BJ (cell line): ENCODE results near the gene ABI2. TPM values are rescaled to one million over a fixed set of nuclear protein-coding genes. Genes with fewer than 3 reads are reported as not detected.

ENCODE experiments used
- CTCF ChIA-PET: fragments of 350-600 bp; formaldehyde crosslinking; extraction: SDS; loops from one replicate; lab custom pipeline; 2021; ENCODE audit warnings: antibody characterized with exemption, inconsistent platforms; lab: Yijun Ruan, JAX
- POLR2A ChIA-PET: fragments of 300-600 bp; sonication (Branson Sonifier 250); formaldehyde crosslinking; extraction: SDS; loops from one replicate; lab custom pipeline; 2021; ENCODE audit warnings: antibody characterized with exemption; lab: Charles Lee
- DNase-seq: peaks from one replicate; pipeline ENCODE4 v3.0.0-alpha.2; 2011; ENCODE audit warnings: low read depth
- H3K27me3 ChIP-seq: 2 replicates; pipeline ENCODE4 v1.6.0; 2011; ENCODE audit warnings: low read length; ENCODE audit not compliant: control insufficient read depth, insufficient read depth
- H3K36me3 ChIP-seq: 2 replicates; pipeline ENCODE4 v1.5.1; 2011; ENCODE audit warnings: low read length; ENCODE audit not compliant: control insufficient read depth, insufficient read depth
- H3K4me3 ChIP-seq: 2 replicates; pipeline ENCODE4 v1.5.1; 2011; ENCODE audit warnings: low read depth, mild to moderate bottlenecking, control low read depth, low read length
- polyA plus RNA-seq: library from polyadenylated mRNA; depleted of rRNA; stranded (reverse); fragments of >200 nt; gene quantifications from 2 replicates; pipeline ENCODE4 v1.2.3, GENCODE V29; 2011
- TF ChIP-seq, protein P1 (sequence below): IDR thresholded peaks from 2 replicates; pipeline ENCODE4 v1.5.1; 2011; ENCODE audit warnings: low read depth, mild to moderate bottlenecking, control low read depth, inconsistent platforms, low read length, moderate library complexity; ENCODE audit not compliant: insufficient read depth

ABI2 gene
- polyA plus RNA-seq, 1 experiment, result 56.2 TPM

DNA sequence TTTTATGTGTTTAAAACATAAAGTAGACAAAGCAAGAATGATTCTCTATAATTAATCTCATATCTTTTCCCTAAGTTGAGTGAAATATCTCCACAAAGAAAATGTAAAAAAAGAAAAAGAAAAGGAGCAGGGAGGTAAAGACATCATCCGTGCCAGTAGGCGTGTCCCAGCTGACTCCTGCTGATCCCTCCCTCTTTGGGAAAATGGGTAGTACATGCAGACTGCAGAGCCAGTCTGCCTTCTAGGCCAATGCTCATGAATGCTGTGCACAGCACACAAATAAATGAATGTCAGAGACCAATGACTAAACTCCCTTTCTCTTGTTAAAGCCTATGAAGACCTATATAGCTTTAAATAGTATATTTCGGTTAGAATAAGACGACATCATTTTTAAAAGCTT is 142.2 kb downstream of the ABI2 start:
- CTCF ChIA-PET, result no interaction called here
- POLR2A ChIA-PET, result no interaction called here
- H3K36me3 ChIP-seq, result peaks cover 1% of the 10 kb centered on the region; the same call in 1 of the 2 replicates
- DNase-seq, result no peak
- H3K4me3 ChIP-seq, result no peak overlapping the region
- H3K27me3 ChIP-seq, result no peaks in the 10 kb centered on the region
- TF ChIP-seq, protein P1, sequence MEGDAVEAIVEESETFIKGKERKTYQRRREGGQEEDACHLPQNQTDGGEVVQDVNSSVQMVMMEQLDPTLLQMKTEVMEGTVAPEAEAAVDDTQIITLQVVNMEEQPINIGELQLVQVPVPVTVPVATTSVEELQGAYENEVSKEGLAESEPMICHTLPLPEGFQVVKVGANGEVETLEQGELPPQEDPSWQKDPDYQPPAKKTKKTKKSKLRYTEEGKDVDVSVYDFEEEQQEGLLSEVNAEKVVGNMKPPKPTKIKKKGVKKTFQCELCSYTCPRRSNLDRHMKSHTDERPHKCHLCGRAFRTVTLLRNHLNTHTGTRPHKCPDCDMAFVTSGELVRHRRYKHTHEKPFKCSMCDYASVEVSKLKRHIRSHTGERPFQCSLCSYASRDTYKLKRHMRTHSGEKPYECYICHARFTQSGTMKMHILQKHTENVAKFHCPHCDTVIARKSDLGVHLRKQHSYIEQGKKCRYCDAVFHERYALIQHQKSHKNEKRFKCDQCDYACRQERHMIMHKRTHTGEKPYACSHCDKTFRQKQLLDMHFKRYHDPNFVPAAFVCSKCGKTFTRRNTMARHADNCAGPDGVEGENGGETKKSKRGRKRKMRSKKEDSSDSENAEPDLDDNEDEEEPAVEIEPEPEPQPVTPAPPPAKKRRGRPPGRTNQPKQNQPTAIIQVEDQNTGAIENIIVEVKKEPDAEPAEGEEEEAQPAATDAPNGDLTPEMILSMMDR, result no peak

DNA sequence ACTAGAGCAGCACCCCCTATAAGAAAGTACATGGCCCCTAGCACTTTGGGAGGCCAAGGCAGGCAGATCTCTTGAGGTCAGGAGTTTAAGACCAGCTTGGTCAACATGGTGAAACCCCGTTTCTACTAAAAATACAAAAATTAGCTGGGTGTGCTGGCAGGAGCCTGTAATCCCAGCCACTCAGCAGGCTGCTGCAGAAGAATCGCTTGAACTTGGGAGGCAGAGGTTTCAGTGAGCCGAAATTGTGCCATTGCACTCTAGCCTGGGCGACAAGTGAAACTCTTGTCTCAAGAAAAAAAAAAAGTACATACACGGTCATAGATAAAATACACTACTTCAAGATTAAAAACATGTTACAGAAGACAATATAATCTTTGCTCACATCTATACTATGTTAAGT is 143.1 kb downstream of the ABI2 start:
- TF ChIP-seq, protein P1, result no peak
- no peak overlapping the region for H3K4me3 ChIP-seq
- ChIA-PET CTCF (no interaction called here), POLR2A (no interaction called here)
- DNase-seq, result no peak
- peaks cover 1% of the 10 kb centered on the region; the same call in 1 of the 2 replicates for H3K36me3 ChIP-seq
- H3K27me3 ChIP-seq, result no peaks in the 10 kb centered on the region

GRCh38 chr2:203476881-203477280 is 148.7 kb downstream of the ABI2 start:
- CTCF ChIA-PET, result interaction anchor here (1.7 kb wide), 1 partner anchor 9 kb away, joined by 4 read pairs; no protein-coding TSS in a partner anchor
- TF ChIP-seq, protein P1, result no peak
- DNase-seq, result no peak
- no peaks in the 10 kb centered on the region for H3K27me3 ChIP-seq
- H3K36me3 ChIP-seq, result no peaks in the 10 kb centered on the region
- no peak overlapping the region for H3K4me3 ChIP-seq
- POLR2A ChIA-PET, result no interaction called here

DNA sequence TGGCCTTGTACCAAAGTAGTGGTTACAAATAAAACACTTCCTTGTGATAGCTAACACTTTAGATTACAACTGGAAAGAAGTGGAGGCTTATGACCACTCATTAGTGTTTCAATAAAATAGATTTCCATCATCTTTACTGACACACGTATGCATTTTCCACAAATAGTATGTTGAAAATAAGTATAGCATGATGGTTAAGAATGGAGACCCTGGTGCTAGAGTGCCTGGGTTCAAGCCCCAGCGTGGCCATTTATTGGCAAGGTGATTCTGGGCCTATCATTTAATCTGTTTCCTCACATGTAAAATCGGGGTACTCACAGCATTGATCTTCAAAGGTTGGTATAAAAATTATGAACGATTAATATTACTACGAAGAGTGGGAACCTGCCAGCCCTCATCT is 152.4 kb downstream of the ABI2 start:
- ChIA-PET POLR2A (no interaction called here), CTCF (no interaction called here)
- H3K27me3 ChIP-seq, result no peaks in the 10 kb centered on the region
- no peak overlapping the region for H3K4me3 ChIP-seq
- DNase-seq, result no peak
- TF ChIP-seq, protein P1, result no peak
- H3K36me3 ChIP-seq, result no peaks in the 10 kb centered on the region

DNA sequence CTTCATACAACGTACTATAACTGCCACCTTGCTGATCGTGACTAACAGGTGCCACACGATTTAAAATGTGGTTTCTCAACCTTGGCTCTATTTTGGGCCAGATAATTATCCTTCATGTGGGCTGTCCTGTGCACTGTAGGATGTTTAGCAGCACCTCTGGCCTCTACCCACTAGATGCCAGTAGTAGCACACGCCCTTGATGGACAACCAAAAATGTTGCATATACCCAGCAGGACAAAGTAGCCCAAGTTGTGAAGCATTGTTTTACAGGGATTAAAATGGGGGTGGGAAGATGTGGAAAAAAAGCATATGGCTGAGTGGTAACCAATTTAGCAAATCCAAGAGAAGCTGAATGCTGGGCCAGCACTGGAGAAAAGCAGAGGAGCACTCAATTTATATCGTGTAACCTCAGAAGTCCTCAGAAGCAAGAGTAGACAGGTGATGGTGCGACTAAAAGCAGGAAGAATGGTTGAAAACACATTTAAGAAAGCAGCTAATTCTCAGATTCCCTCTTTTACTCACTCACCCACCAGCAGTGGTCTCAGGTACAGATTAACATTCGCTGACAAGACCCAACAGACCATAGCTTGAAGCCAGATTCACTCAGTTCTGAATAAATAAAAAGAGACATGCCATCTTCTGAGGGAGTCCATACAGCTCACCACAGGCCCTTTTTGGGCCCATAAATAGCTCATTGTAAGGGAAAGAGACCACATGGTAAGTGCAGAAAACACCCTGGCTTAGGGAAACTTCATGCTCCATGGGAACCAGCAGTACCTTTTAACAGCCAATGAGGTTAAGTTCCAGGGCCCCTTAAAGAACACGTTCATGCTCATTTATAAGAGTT is 156.3 kb downstream of the ABI2 start:
- ChIA-PET CTCF (interaction anchor here (0.7 to 1.9 kb wide), 6 partner anchors 16 to 330 kb away, joined by 3 to 8 read pairs (median 4); no protein-coding TSS in a partner anchor), POLR2A (no interaction called here)
- no peak overlapping the region for H3K4me3 ChIP-seq
- no peak for DNase-seq
- 0 out of 2 replicates have a peak, but pooled peaks cover under 1% of the 10 kb centered on the region for H3K36me3 ChIP-seq
- H3K27me3 ChIP-seq, result no peaks in the 10 kb centered on the region
- TF ChIP-seq, protein P1, result peak; percentile 53
